Left lung (tissue), 10 donors: Measurements from ENCODE around the gene KYNU. TPM values are rescaled to one million over a fixed set of nuclear protein-coding genes. Genes with fewer than 3 reads are reported as not detected.

Experiments used
- ATAC-seq: fragments of 200-7000 bp; cut with Tn5 transposase; one replicate; pipeline ENCODE4 v1.9.1; 2020; ENCODE audit warnings: moderate library complexity
- DNase-seq, 4 donors: peaks; one replicate each; pipeline ENCODE4 v3.0.0-alpha.2; 2013 to 2020
- H3K27ac ChIP-seq, 2 donors: fragments of 200-600 bp; sonication (generic) in 1 of 2; one replicate each; pipeline versions ENCODE4 v1.5.0 to v1.8.0; 2020 to 2021
- H3K27me3 ChIP-seq, 2 donors: fragments of 200-600 bp; sonication (generic) in 1 of 2; one replicate each; pipeline versions ENCODE4 v1.5.0 to v1.8.0; 2020 to 2021
- H3K36me3 ChIP-seq, 2 donors: fragments of 200-600 bp; sonication (generic) in 1 of 2; one replicate each; pipeline versions ENCODE4 v1.5.0 to v1.8.0; 2020 to 2021
- H3K4me1 ChIP-seq, 2 donors: fragments of 200-600 bp; one replicate each; pipeline ENCODE4 v1.8.0; 2021
- H3K4me3 ChIP-seq, 2 donors: fragments of 200-600 bp; sonication (generic) in 1 of 2; one replicate each; pipeline versions ENCODE4 v1.5.0 to v1.8.0; 2020 to 2021; ENCODE audit warnings: mild to moderate bottlenecking in 1 of 2
- H3K9me3 ChIP-seq, 2 donors: fragments of 200-600 bp; sonication (generic) in 1 of 2; one replicate each; pipeline versions ENCODE4 v1.5.0 to v1.8.0; 2020 to 2021
- CTCF ChIP-seq, 2 donors: fragments of 200-600 bp; sonication (generic) in 1 of 2; IDR thresholded peaks; one replicate each; pipeline versions ENCODE4 v1.5.0 to v1.8.0; 2021; ENCODE audit warnings: antibody characterized with exemption in 2 of 2
- intact Hi-C, 2 donors: fragments of 100-400 bp; cut with DNase I; formaldehyde crosslinking; loops; one replicate each; pipeline versions ENCODE4 v1.11.2 to v1.14.2; 2022
- polyA plus RNA-seq, 6 donors: library from polyadenylated mRNA; unstranded; fragments of 120-200 nt; gene quantifications; one replicate each; pipeline ENCODE4 v1.2.1, GENCODE V29; 2013; ENCODE audit not compliant: insufficient read length in 6 of 6
- total RNA-seq, 2 donors: library from RNA; stranded (reverse); fragmentation: NEBNext Ultra II Directional; extraction: Animal tissue kit (Norgen Biotek cat#: 25700); gene quantifications; one replicate each; pipeline ENCODE4 v1.2.1, GENCODE V29; 2021
- donor health status: DM: no; HTN: yes; CAD: no.
- donor health status: DM: no; HTN: no; CAD: no.

Gene KYNU
- total and polyA plus RNA-seq, 8 donors, result 0.72 to 29.7 (median 0.84) TPM

- no peak for DNase-seq
- TF ChIP-seq CTCF (IDR thresholded peaks at IDR 0.05), result no peak
Measured at GRCh38 chr2:142993771-142994170, 116.3 kb downstream of the KYNU start.

DNA sequence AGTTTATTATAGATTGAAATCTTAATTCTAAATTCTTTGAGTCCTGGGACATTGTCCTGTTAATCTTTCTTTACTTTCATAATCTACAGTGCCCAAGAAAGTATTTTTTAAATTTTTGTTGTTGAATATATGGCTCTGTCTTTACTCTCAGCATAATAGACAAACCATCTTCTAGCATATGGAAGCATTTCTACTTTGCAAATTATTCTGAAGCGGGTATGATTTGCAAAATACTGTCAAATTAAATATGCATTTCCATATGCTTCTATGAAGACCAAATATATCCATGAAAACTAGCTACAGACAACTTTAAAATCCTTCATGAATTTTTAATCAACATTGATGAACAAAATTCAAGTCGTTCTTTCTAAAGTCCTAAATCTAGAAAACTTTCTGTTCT, 117.2 kb downstream of the KYNU start:
- ATAC-seq (no peak), DNase-seq (no peak)
- no peaks in the 10 kb centered on the region for H3K27me3 ChIP-seq
- H3K4me3 ChIP-seq, result no peak overlapping the region
- peaks cover 0 to under 1% of the 10 kb centered on the region in 2 donors for H3K4me1 ChIP-seq
- no peaks in the 10 kb centered on the region for H3K9me3 ChIP-seq
- intact Hi-C loops, result no loop called here
- no peak for TF ChIP-seq CTCF (IDR thresholded peaks at IDR 0.05)
- H3K27ac ChIP-seq, result no peak overlapping the region
- no peaks in the 10 kb centered on the region for H3K36me3 ChIP-seq

More at GRCh38 chr2:142993771-142994170, 116.3 kb downstream of the KYNU start:
- no peaks in the 10 kb centered on the region for H3K27me3 ChIP-seq
- peaks cover 0 to 5% of the 10 kb centered on the region in 2 donors for H3K4me1 ChIP-seq
- H3K36me3 ChIP-seq, result no peaks in the 10 kb centered on the region
- no peak overlapping the region for H3K27ac ChIP-seq
- no peak for ATAC-seq
- intact Hi-C loops, result no loop called here
- H3K9me3 ChIP-seq, result no peaks in the 10 kb centered on the region
- H3K4me3 ChIP-seq, result no peak overlapping the region

- intact Hi-C loops, result no loop called here
- Histone ChIP-seq H3K9me3 (no peaks in the 10 kb centered on the region), H3K4me3 (no peak overlapping the region), H3K27ac (no peak overlapping the region), H3K4me1 (no peaks in the 10 kb centered on the region), H3K36me3 (no peaks in the 10 kb centered on the region), H3K27me3 (no peaks in the 10 kb centered on the region)
- TF ChIP-seq CTCF (IDR thresholded peaks at IDR 0.05), result no peak
- peak in 1 of 4 donors; percentile 50 for DNase-seq
- no peak for ATAC-seq
Measured at GRCh38 chr2:142997231-142997630, 119.8 kb downstream of the KYNU start.

DNA sequence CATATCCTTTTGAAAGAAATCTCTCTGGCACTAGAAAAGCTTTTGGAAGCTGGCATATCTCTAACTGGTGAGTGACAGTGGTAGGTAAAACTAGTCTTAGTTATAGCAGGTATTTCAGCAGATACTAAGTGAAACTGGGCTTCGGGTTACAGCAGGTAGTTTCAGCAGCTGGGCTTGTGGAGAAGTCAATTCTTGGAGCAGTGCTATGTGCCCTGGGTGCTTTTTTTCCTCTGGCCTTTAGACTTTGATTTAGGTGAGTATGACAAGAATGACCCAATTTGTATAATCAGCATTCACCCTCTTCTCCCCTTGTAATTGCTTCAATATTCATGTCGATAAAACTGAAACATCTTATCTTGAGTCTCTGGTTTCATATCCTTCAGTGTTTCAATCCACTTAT, 123.1 kb downstream of the KYNU start:
- DNase-seq (no peak), ATAC-seq (no peak)
- intact Hi-C loops, result no loop called here
- no peak overlapping the region for H3K27ac ChIP-seq
- no peak overlapping the region for H3K4me3 ChIP-seq
- H3K4me1 ChIP-seq, result no peaks in the 10 kb centered on the region
- TF ChIP-seq CTCF (IDR thresholded peaks at IDR 0.05), result no peak
- no peaks in the 10 kb centered on the region for H3K9me3 ChIP-seq
- no peaks in the 10 kb centered on the region for H3K27me3 ChIP-seq
- H3K36me3 ChIP-seq, result no peaks in the 10 kb centered on the region

- Histone ChIP-seq H3K9me3 (no peaks in the 10 kb centered on the region), H3K4me3 (no peak overlapping the region), H3K4me1 (no peaks in the 10 kb centered on the region), H3K27ac (no peak overlapping the region), H3K27me3 (no peaks in the 10 kb centered on the region), H3K36me3 (no peaks in the 10 kb centered on the region)
- DNase-seq, result no peak
- intact Hi-C loops, result no loop called here
- no peak for ATAC-seq
- TF ChIP-seq CTCF (IDR thresholded peaks at IDR 0.05), result no peak
Measured at GRCh38 chr2:143001501-143001900, 124.0 kb downstream of the KYNU start.
